GM12878 (cell line): ENCODE results near the gene OSBPL5. TPM values are rescaled to one million over a fixed set of nuclear protein-coding genes. Genes with fewer than 3 reads are reported as not detected.

Experiments
- ATAC-seq: fragments of 200-7000 bp; cut with Tn5 transposase; 3 replicates; pipeline ENCODE4 v1.9.1; 2020; ENCODE audit warnings: mild to moderate bottlenecking, moderate library complexity
- BruUV-seq: library from RNA; stranded (reverse); fragments of 400-500 nt; replicated peaks from 2 replicates; lab custom pipeline; 2021; lab: Mats Ljungman, UMichigan
- CTCF ChIA-PET: fragments of 300-600 bp; sonication (Branson Sonifier 250); formaldehyde crosslinking; extraction: SDS; loops from one replicate; lab custom pipeline; 2021; ENCODE audit warnings: inconsistent platforms; lab: Yijun Ruan, JAX
- POLR2A ChIA-PET: fragments of 350-600 bp; formaldehyde crosslinking; extraction: SDS; loops from one replicate; lab custom pipeline; 2021; ENCODE audit warnings: inconsistent platforms; lab: Charles Lee
- RAD21 ChIA-PET: fragments of 300-600 bp; sonication (Branson Sonifier 250); formaldehyde crosslinking; loops from one replicate; lab custom pipeline; 2023; ENCODE audit warnings: antibody characterized with exemption; ENCODE audit not compliant: unreplicated experiment; lab: Charles Lee
- SMC1A ChIA-PET: fragments of 300-600 bp; sonication (Branson Sonifier 250); formaldehyde crosslinking; loops from one replicate; lab custom pipeline; 2023; ENCODE audit not compliant: unreplicated experiment, uncharacterized antibody; lab: Charles Lee
- DNase-seq: peaks from one replicate; pipeline ENCODE4 v3.0.0-alpha.2; 2011; ENCODE audit warnings: low read depth, low spot score
- FAIRE-seq: peaks from 3 replicates; lab custom pipeline; 2011; peaks lifted over from hg19 to GRCh38; lab: Jason Lieb, UNC
- H2AFZ ChIP-seq: 2 replicates; pipeline ENCODE4 v1.6.0; 2011; ENCODE audit warnings: low read depth, low read length, control low read depth; ENCODE audit not compliant: control insufficient read depth
- H3K27ac ChIP-seq: 2 replicates; pipeline ENCODE4 v1.5.1; 2011; ENCODE audit warnings: control low read depth; ENCODE audit not compliant: control insufficient read depth, insufficient read depth
- H3K27me3 ChIP-seq, 2 experiments: replicated peaks in 1 of 2; 2 replicates each; pipeline versions ENCODE4 v1.6.0 to v1.6.1; 2011; ENCODE audit warnings: low read length in 1 of 2; ENCODE audit not compliant: control insufficient read depth in 2 of 2, insufficient read depth in 2 of 2
- H3K36me3 ChIP-seq, 2 experiments: 2 replicates each; pipeline ENCODE4 v1.5.1; 2011; ENCODE audit warnings: low read length in 1 of 2; ENCODE audit not compliant: control insufficient read depth in 2 of 2, insufficient read depth in 2 of 2
- H3K4me1 ChIP-seq: 2 replicates; pipeline ENCODE4 v1.6.1; 2011; ENCODE audit warnings: mild to moderate bottlenecking, low read length, moderate library complexity, mixed read lengths; ENCODE audit not compliant: control insufficient read depth, insufficient read depth
- H3K4me2 ChIP-seq: 2 replicates; pipeline ENCODE4 v1.6.0; 2011; ENCODE audit warnings: control low read depth; ENCODE audit not compliant: control insufficient read depth, insufficient read depth
- H3K4me3 ChIP-seq: fragments of 200-600 bp; sonication (generic); 2 replicates; pipeline ENCODE4 v1.5.1; 2016
- H3K79me2 ChIP-seq: 2 replicates; pipeline ENCODE4 v1.6.0; 2011; ENCODE audit warnings: low read length; ENCODE audit not compliant: control insufficient read depth, insufficient read depth
- H3K9ac ChIP-seq: 2 replicates; pipeline ENCODE4 v1.8.0; 2011; ENCODE audit warnings: low read length, control low read depth, mixed read lengths; ENCODE audit not compliant: control insufficient read depth, insufficient read depth
- H3K9me3 ChIP-seq: replicated peaks from 3 replicates; pipeline ENCODE4 v1.5.1; 2011; ENCODE audit warnings: mild to moderate bottlenecking, low read length; ENCODE audit not compliant: control insufficient read depth, insufficient read depth
- H4K20me1 ChIP-seq: 2 replicates; pipeline ENCODE4 v1.6.0; 2011; ENCODE audit not compliant: control insufficient read depth, insufficient read depth
- BMI1 ChIP-seq: fragments of 450-650 bp; IDR thresholded peaks from 2 replicates; pipeline ENCODE4 v1.6.1; 2016; ENCODE audit warnings: mild to moderate bottlenecking, moderate library complexity, borderline replicate concordance
- CBX5 ChIP-seq: sonication (generic); IDR thresholded peaks from 2 replicates; pipeline ENCODE4 v1.6.1; 2016; ENCODE audit warnings: low read depth, moderate library complexity, mild to moderate bottlenecking, inconsistent platforms
- CHD1 ChIP-seq: IDR thresholded peaks from 2 replicates; pipeline ENCODE4 v1.6.1; 2012; ENCODE audit warnings: low read depth, low read length, improper control_type of control experiment
- CHD2 ChIP-seq: IDR thresholded peaks from 2 replicates; pipeline ENCODE4 v1.6.1; 2011; ENCODE audit warnings: low read depth, low read length, improper control_type of control experiment, borderline replicate concordance
- GABPA ChIP-seq: IDR thresholded peaks from 2 replicates; pipeline ENCODE4 v1.6.1; 2014; ENCODE audit warnings: antibody characterized with exemption, low read depth, mild to moderate bottlenecking, inconsistent platforms
- HDAC6 ChIP-seq: fragments of 200-600 bp; sonication (generic); IDR thresholded peaks from one replicate; pipeline ENCODE4 v1.8.0; 2017; ENCODE audit warnings: antibody characterized with exemption; ENCODE audit not compliant: unreplicated experiment
- KDM1A ChIP-seq: fragments of 200-600 bp; sonication (generic); IDR thresholded peaks from 2 replicates; pipeline ENCODE4 v1.6.1; 2016; ENCODE audit warnings: borderline replicate concordance
- MYB ChIP-seq: fragments of 150-350 bp; IDR thresholded peaks from 2 replicates; pipeline ENCODE4 v1.6.1; 2014; ENCODE audit warnings: mild to moderate bottlenecking, low read depth, low read length, borderline replicate concordance
- NFXL1 ChIP-seq: fragments of 450-650 bp; IDR thresholded peaks from 2 replicates; pipeline ENCODE4 v1.6.1; 2017; ENCODE audit warnings: antibody characterized with exemption, mild to moderate bottlenecking, borderline replicate concordance
- POU2F2 ChIP-seq: IDR thresholded peaks from 3 replicates; pipeline ENCODE4 v1.6.1; 2011; ENCODE audit warnings: low read depth, mild to moderate bottlenecking, low read length, borderline replicate concordance
- RAD51 ChIP-seq: fragments of 450-650 bp; IDR thresholded peaks from 2 replicates; pipeline ENCODE4 v1.6.1; 2016; ENCODE audit warnings: moderate library complexity, mild to moderate bottlenecking, inconsistent platforms
- RBBP5 ChIP-seq: fragments of 200-600 bp; sonication (generic); conservative IDR thresholded peaks from 2 replicates; pipeline ENCODE4 v1.6.1; 2016
- RUNX3 ChIP-seq: IDR thresholded peaks from 2 replicates; pipeline ENCODE4 v1.6.1; 2012; ENCODE audit warnings: low read length, inconsistent platforms
- SUZ12 ChIP-seq: fragments of 200-600 bp; sonication (generic); IDR thresholded peaks from one replicate; pipeline ENCODE4 v1.6.1; 2018; ENCODE audit warnings: antibody characterized with exemption, mild to moderate bottlenecking; ENCODE audit not compliant: unreplicated experiment
- WRNIP1 ChIP-seq: IDR thresholded peaks from 2 replicates; pipeline ENCODE4 v1.6.1; 2011; ENCODE audit warnings: low read depth, low read length, improper control_type of control experiment, borderline replicate concordance
- ZBED1 ChIP-seq: IDR thresholded peaks from 2 replicates; pipeline ENCODE4 v1.6.1; 2016; ENCODE audit warnings: borderline replicate concordance
- WGBS: methylation state at CpG from one replicate; pipeline ENCODE4 v1.1.6; 2016; ENCODE audit warnings: low lambda C conversion rate; ENCODE audit not compliant: insufficient replicate concordance, insufficient coverage; ENCODE audit errors: missing lambda C conversion rate; 5-methylcytosine and 5-hydroxymethylcytosine counted together
- in situ Hi-C: fragments of 300-500 bp; cut with MboI; formaldehyde crosslinking; loops from 9 replicates; pipeline ENCODE4 v1.14.3; 2018; ENCODE audit warnings: mixed read lengths
- intact Hi-C: fragments of 100-400 bp; cut with micrococcal nuclease; formaldehyde crosslinking; loops from one replicate; pipeline ENCODE4 v1.14.2; 2022; ENCODE audit not compliant: unreplicated experiment
- polyA plus RNA-seq, 11 experiments: library from polyadenylated mRNA; depleted of rRNA in 4 of 11; unstranded in 6 of 11; stranded (reverse) in 5 of 11; fragments of >200 nt; fragmentation: Nextera tagmentation in 4 of 11; fragmentation: Illumina TruSeq in 1 of 11; extraction: Ambion mirVana in 4 of 11; extraction: Trizol in 1 of 11; gene quantifications; 1 replicate in 1 of 11; 2 replicates in 10 of 11; pipeline versions ENCODE4 v1.2.1 to v1.2.3, GENCODE V29; 2011 to 2016; ENCODE audit warnings: inconsistent platforms in 2 of 11, missing spikeins in 2 of 11, low read depth in 1 of 11
- total RNA-seq, 4 experiments: library from RNA; depleted of rRNA in 3 of 4; stranded (reverse); fragments of >200 nt in 3 of 4; fragmentation: Illumina TruSeq in 1 of 4; extraction: Trizol in 1 of 4; gene quantifications; 2 replicates each; pipeline versions ENCODE4 v1.2.1 to v1.2.3, GENCODE V29; 2013 to 2021
- TF ChIP-seq, protein P1 (sequence below): IDR thresholded peaks from 2 replicates; pipeline ENCODE4 v1.6.1; 2012; ENCODE audit warnings: low read depth, low read length, improper control_type of control experiment
- TF ChIP-seq, protein P2 (sequence below): IDR thresholded peaks from 2 replicates; pipeline ENCODE4 v1.6.1; 2011; ENCODE audit warnings: mild to moderate bottlenecking, low read depth, low read length, moderate library complexity; ENCODE audit not compliant: insufficient replicate concordance
- TF ChIP-seq, protein P3 (sequence below): IDR thresholded peaks from 2 replicates; pipeline ENCODE4 v1.6.1; 2012; ENCODE audit warnings: low read depth, low read length, improper control_type of control experiment

The OSBPL5 gene
- total and polyA plus RNA-seq, 10 of the 15 experiments (the other 5 are each of a cell fraction or from before 2014, with no cell fraction given), result not detected

DNA sequence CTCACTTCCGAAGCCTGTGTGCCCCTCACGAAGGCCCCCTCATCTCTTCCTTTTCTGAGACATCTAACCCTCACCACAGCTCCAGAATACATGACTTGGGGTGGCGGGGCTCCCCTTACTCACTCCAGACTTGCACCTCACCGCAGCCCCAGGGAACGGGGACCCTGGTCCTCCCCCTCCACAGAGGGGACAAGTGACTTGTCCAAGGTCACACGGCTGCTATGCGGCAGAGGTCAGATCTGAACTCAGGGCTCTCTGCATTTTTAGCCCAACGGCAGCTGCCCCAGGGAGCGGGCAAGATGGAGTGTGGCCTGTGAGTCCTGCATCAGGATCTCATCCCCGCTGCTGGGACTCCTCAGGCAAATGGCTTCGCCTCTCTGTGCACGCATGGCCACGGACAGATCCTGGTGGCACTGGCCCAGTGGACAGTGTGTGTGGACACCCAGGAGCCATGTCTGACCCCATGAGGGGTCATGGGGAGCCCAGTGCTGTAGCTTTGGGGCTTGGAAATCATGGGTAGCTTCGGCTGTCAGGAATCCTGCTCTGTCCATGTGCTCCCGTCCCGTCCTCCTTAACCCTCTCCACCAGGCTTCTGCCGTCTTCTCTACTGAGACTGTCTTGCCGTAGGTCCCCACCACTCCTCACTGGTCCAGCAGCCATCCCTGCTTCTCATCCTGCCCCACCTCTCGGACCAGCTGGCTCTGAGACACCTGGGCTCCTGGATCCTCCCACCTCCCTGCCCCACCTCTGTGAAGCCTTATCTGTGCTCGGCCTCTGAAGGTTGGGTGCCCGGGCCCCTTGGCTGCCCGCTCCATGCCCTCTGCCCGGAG lies 59.9 kb downstream of the OSBPL5 start:
- in situ Hi-C loops (no loop called here), intact Hi-C loops (no loop called here)
- SMC1A ChIA-PET, result no interaction called here
- Histone ChIP-seq H3K9ac (no peak overlapping the region), H3K4me1 (no peaks in the 10 kb centered on the region), H3K4me2 (no peak overlapping the region), H3K79me2 (no peaks in the 10 kb centered on the region), H2AFZ (no peak overlapping the region), H3K27ac (no peak overlapping the region), H3K4me3 (no peak overlapping the region), H3K27me3 (no peaks in the 10 kb centered on the region; a peak in 1 of 4 replicates), H4K20me1 (no peaks in the 10 kb centered on the region), H3K36me3 (no peaks in the 10 kb centered on the region), H3K9me3 (no peaks in the 10 kb centered on the region)
- CTCF ChIA-PET, result interaction anchor here (1.6 kb wide), 1 partner anchor 14 kb away, joined by 3 read pairs; no protein-coding TSS in a partner anchor
- FAIRE-seq (no peak), DNase-seq (no peak), ATAC-seq (no peak)
- BruUV-seq, result no TSS peak
- RAD21 ChIA-PET, result no interaction called here
- 46% methylated on average over 23 of the region's 23 CpGs for WGBS
- POLR2A ChIA-PET, result no interaction called here
- TF ChIP-seq BMI1 (no peak), GABPA (no peak), RBBP5 (no peak), ZBED1 (no peak), CHD2 (no peak), CHD1 (no peak), CBX5 (no peak), SUZ12 (no peak), KDM1A (no peak), HDAC6 (no peak), NFXL1 (no peak), RAD51 (no peak), RUNX3 (no peak), MYB (no peak), POU2F2 (no peak), WRNIP1 (no peak)
- TF ChIP-seq, protein P1, sequence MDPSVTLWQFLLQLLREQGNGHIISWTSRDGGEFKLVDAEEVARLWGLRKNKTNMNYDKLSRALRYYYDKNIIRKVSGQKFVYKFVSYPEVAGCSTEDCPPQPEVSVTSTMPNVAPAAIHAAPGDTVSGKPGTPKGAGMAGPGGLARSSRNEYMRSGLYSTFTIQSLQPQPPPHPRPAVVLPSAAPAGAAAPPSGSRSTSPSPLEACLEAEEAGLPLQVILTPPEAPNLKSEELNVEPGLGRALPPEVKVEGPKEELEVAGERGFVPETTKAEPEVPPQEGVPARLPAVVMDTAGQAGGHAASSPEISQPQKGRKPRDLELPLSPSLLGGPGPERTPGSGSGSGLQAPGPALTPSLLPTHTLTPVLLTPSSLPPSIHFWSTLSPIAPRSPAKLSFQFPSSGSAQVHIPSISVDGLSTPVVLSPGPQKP, result no peak
- TF ChIP-seq, protein P2, sequence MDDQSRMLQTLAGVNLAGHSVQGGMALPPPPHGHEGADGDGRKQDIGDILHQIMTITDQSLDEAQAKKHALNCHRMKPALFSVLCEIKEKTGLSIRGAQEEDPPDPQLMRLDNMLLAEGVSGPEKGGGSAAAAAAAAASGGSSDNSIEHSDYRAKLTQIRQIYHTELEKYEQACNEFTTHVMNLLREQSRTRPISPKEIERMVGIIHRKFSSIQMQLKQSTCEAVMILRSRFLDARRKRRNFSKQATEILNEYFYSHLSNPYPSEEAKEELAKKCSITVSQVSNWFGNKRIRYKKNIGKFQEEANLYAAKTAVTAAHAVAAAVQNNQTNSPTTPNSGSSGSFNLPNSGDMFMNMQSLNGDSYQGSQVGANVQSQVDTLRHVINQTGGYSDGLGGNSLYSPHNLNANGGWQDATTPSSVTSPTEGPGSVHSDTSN, result no peak
- TF ChIP-seq, protein P3, sequence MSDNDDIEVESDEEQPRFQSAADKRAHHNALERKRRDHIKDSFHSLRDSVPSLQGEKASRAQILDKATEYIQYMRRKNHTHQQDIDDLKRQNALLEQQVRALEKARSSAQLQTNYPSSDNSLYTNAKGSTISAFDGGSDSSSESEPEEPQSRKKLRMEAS, result no peak
